8988T (cell line): ENCODE measurements around the gene CDK5RAP3.
"Not testable (repeated sequence)": the region's sequence is repeated elsewhere in the genome, so short reads cannot be mapped to it uniquely, and the experiment has no call there.

Source experiments
- DNase-seq: peaks from one replicate; pipeline ENCODE4 v3.0.0; 2011

The CDK5RAP3 gene

GRCh38 chr17:47970725-47971499 lies at the start of gene CDK5RAP3:
Gene CDK5RAP3 (plus strand): TSS chr17:47971113. CDS start chr17:47971147, 34 bp downstream.
- peak; percentile 93 for DNase-seq

GRCh38 chr17:47924785-47925677 lies 45.9 kb upstream of the CDK5RAP3 start:
- no peak for DNase-seq

GRCh38 chr17:47925678-47925988 lies 45.3 kb upstream of the CDK5RAP3 start:
- no peak for DNase-seq

GRCh38 chr17:47927821-47928400 lies 43.0 kb upstream of the CDK5RAP3 start:
- no peak for DNase-seq

- no peak for DNase-seq
Measured at GRCh38 chr17:47928415-47928814, 42.5 kb upstream of the CDK5RAP3 start.

- DNase-seq: no peak
Measured at GRCh38 chr17:47929218-47930000, 41.5 kb upstream of the CDK5RAP3 start.

- no peak for DNase-seq
Measured at GRCh38 chr17:47931848-47932247, 39.1 kb upstream of the CDK5RAP3 start.

GRCh38 chr17:47934856-47935255 lies 36.1 kb upstream of the CDK5RAP3 start:
- DNase-seq: no peak

GRCh38 chr17:47935468-47935867 lies 35.4 kb upstream of the CDK5RAP3 start:
- not testable (repeated sequence) for DNase-seq

- peak; percentile 70 for DNase-seq
Measured at GRCh38 chr17:47935961-47936360, 35.0 kb upstream of the CDK5RAP3 start.

- DNase-seq: no peak
Measured at GRCh38 chr17:47937941-47938340, 33.0 kb upstream of the CDK5RAP3 start.

GRCh38 chr17:47941246-47942095 lies 29.4 kb upstream of the CDK5RAP3 start, which contains the start of gene PNPO:
Gene PNPO (plus strand): TSS chr17:47941571. CDS start chr17:47941676, 105 bp downstream.
- peak; percentile 98 for DNase-seq

GRCh38 chr17:47942096-47942510 lies 28.8 kb upstream of the CDK5RAP3 start:
- no peak for DNase-seq

GRCh38 chr17:47942568-47942967 lies 28.3 kb upstream of the CDK5RAP3 start:
- no peak for DNase-seq

GRCh38 chr17:47945080-47945479 lies 25.8 kb upstream of the CDK5RAP3 start:
- no peak for DNase-seq

GRCh38 chr17:47945529-47946508 lies 25.1 kb upstream of the CDK5RAP3 start:
- no peak for DNase-seq

GRCh38 chr17:47946516-47946915 lies 24.4 kb upstream of the CDK5RAP3 start:
- DNase-seq: no peak

GRCh38 chr17:47946929-47947397 lies 23.9 kb upstream of the CDK5RAP3 start:
- DNase-seq: peak; percentile 97

GRCh38 chr17:47948706-47949196 lies 22.2 kb upstream of the CDK5RAP3 start:
- no peak for DNase-seq

GRCh38 chr17:47949197-47949759 lies 21.6 kb upstream of the CDK5RAP3 start:
- DNase-seq: peak; percentile 76
